GM21390 (cell line): ENCODE measurements around the gene GTSE1.

Experiments
- ATAC-seq: cut with Tn5 transposase; IDR thresholded peaks from one replicate; pipeline ENCODE4 v1.9.1; 2021; ENCODE audit not compliant: unreplicated experiment

Gene GTSE1

DNA sequence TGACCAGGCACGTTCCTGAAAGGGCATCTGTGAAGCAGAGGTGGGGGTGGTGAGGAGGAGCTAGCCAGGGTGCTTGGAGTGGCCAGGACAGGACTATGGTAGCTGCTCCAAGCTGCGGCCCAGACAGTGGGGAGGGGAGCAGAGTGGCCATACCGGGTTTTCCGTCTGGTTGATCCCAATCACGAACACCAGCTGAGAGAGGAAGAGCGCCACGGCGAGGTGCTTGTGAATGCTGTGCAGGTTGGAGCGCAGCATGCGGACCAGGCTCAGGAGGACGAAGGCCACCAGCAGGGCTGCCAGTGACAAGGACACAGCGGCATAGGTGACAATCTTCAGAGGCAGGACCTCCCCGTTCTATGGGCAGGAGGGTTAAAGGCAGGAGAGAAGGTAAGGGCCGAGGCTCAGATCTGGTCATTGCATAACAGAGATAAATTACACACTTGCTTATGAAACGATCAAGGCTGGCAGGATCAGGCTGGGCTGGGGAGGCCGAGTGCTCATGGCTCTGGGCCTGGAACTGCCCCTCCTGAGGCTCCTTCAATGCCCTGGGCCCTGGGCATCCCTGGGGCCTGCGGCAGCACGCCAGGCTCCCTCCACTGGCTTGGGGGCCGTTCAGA lies 80.3 kb downstream of the GTSE1 start:
- ATAC-seq, result no peak

DNA sequence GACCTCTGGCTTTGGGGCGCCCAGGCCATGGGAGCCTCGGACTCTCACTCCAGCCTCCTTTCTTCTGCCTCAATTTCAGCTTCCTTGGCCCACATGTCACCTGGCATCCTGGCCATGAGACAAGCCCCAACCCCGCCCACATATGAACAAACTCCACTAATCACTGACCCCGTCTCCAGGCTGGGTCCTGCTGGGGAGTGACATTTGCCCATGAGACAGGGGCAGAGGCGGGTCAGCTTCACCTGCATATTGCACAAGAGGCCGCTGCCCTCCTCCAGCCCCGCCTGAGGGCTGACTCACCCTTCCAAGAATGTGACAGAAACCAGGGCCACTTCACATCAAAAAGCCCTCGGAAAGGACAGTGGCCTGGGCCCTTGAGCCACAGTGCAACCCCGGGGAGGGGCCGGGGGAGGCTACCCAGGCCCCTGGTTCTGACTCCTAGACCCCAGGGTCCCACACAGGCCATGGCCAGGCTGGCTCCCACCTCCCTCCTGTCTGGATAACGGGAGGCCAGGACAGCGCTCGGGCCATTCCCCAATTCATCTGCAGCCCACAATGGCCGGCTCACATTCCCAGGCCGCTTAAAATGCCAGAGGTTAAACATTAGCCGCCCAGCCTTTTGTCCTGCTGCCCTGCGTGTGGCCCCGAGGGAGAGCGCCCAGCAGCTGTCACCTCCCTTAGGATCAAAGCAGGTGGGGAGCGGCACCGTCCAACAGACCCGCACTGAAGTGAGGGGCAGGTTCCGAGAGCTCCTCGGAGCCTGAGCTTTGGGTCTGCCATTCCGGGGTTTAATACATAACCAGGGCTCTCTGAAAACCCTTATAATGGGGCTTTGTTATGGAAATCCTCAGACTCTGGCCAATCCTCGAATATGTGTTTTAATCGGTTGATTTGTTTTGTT lies 81.1 kb downstream of the GTSE1 start:
- no peak for ATAC-seq

- no peak for ATAC-seq
Measured at GRCh38 chr22:46378426-46379065, 81.9 kb downstream of the GTSE1 start.

- no peak for ATAC-seq
Measured at GRCh38 chr22:46379066-46379930, 82.6 kb downstream of the GTSE1 start.

DNA sequence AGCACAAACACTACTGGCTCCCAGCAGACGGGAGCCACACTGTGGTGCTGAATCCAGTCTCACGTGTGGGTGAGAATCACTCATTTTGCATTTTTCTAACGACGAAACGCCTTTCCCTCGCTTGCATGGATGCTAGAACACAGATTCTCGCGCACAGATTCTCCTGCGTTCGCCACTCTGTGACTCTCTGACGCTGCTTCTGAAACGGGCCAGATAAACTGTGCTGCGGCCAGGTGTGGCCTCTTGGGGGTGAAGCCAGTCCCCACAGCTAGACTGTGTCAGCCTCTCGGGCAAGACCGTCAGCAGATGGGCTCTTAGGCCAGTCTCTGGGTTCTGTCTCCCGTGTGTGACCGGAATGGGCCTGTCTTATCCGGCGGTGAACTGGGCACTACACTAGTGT lies 83.4 kb downstream of the GTSE1 start:
- ATAC-seq, result no peak
